Mucosa of stomach (tissue), 1 donor: ENCODE measurements around the gene POFUT1.

Source experiments
- H3K27me3 ChIP-seq: one replicate; pipeline ENCODE4 v1.7.0; 2013; ENCODE audit warnings: mild to moderate bottlenecking, low read length; ENCODE audit not compliant: control insufficient read depth, insufficient read depth
- H3K36me3 ChIP-seq: one replicate; pipeline ENCODE4 v1.7.0; 2013; ENCODE audit warnings: low read length; ENCODE audit not compliant: control insufficient read depth, insufficient read depth
- H3K4me1 ChIP-seq: one replicate; pipeline ENCODE4 v1.7.0; 2013; ENCODE audit warnings: mild to moderate bottlenecking, low read length; ENCODE audit not compliant: control insufficient read depth, insufficient read depth
- H3K4me3 ChIP-seq: one replicate; pipeline ENCODE4 v1.7.0; 2013; ENCODE audit warnings: low read length
- H3K9ac ChIP-seq: one replicate; pipeline ENCODE4 v1.7.0; 2013; ENCODE audit warnings: mild to moderate bottlenecking, low read length, moderate library complexity
- H3K9me3 ChIP-seq: one replicate; pipeline ENCODE4 v1.7.0; 2013; ENCODE audit warnings: mild to moderate bottlenecking, low read length, moderate library complexity; ENCODE audit not compliant: control insufficient read depth
- donor health status: Pancreatic carcinoma.

The POFUT1 gene

GRCh38 chr20:32204205-32205109, 3.2 kb upstream of the POFUT1 start:
- Histone ChIP-seq H3K4me3 (no peak overlapping the region), H3K9ac (peak overlapping the region; percentile 96), H3K36me3 (no peaks in the 10 kb centered on the region), H3K27me3 (no peaks in the 10 kb centered on the region), H3K4me1 (peaks cover 57% of the 10 kb centered on the region), H3K9me3 (no peaks in the 10 kb centered on the region)

- no peaks in the 10 kb centered on the region for H3K36me3 ChIP-seq
- H3K4me3 ChIP-seq, result no peak overlapping the region
- peak overlapping the region; percentile 96 for H3K9ac ChIP-seq
- H3K9me3 ChIP-seq, result no peaks in the 10 kb centered on the region
- H3K4me1 ChIP-seq, result peaks cover 57% of the 10 kb centered on the region
- no peaks in the 10 kb centered on the region for H3K27me3 ChIP-seq
These were observed 2.4 kb upstream of the POFUT1 start for GRCh38 chr20:32205110-32205842.

- no peaks in the 10 kb centered on the region for H3K27me3 ChIP-seq
- H3K4me3 ChIP-seq, result peak overlapping the region; percentile 81
- H3K36me3 ChIP-seq, result no peaks in the 10 kb centered on the region
- peaks cover 57% of the 10 kb centered on the region for H3K4me1 ChIP-seq
- no peaks in the 10 kb centered on the region for H3K9me3 ChIP-seq
- peak overlapping the region; percentile 96 for H3K9ac ChIP-seq
These were observed 1.6 kb upstream of the POFUT1 start for GRCh38 chr20:32205843-32206759.

DNA sequence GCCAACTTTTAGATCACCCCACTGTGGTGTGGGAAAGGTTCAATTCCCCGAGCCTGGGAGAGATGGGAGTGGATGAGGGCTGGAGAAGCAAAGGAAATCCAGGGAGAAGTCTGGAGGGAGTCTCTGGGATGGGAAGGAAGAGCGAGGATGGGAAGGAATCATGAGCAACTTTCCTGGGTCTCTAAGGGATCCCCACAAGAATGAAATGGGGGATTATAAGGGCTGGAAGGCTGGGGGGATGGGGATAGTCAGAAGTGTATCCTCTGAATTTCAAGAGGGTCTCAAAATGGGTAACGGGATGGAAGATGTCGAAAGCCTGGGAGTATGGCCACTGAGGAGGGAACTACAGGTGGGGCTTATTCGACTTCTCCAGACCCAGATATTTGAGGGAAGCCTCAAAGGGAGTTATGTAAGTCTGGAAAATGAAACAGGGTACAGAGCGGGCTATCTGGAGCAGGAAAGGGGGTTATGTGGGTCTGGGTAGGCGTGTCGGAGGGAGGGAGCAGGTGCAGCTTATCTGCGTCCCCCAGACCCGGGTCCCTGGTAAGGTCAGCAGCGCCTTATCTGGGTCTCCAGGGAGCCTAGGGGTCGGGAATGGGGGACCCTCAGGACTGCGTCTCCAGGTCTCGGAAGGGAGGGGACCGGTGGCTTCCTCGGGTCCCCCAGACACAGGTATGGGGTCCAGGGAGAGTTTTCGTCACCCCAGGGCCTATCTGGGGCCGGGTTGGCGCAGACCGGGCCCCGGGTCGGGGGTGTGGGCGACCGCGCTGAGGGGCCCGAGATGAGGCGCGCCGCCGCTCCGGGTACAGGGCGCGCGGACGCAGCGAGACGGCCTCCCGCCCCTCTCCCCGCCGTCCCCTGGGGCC, 687 bp upstream of the POFUT1 start:
- H3K4me3 ChIP-seq, result peak overlapping the region; percentile 81
- H3K9me3 ChIP-seq, result no peaks in the 10 kb centered on the region
- H3K36me3 ChIP-seq, result no peaks in the 10 kb centered on the region
- H3K4me1 ChIP-seq, result peaks cover 57% of the 10 kb centered on the region
- no peaks in the 10 kb centered on the region for H3K27me3 ChIP-seq
- peak overlapping the region; percentile 96 for H3K9ac ChIP-seq

GRCh38 chr20:32208499-32209154, 947 bp downstream of the POFUT1 start:
- H3K9ac ChIP-seq, result peak overlapping the region; percentile 97
- no peaks in the 10 kb centered on the region for H3K36me3 ChIP-seq
- H3K9me3 ChIP-seq, result no peaks in the 10 kb centered on the region
- H3K4me1 ChIP-seq, result peaks cover 42% of the 10 kb centered on the region
- peak overlapping the region; percentile 99 for H3K4me3 ChIP-seq
- H3K27me3 ChIP-seq, result no peaks in the 10 kb centered on the region

DNA sequence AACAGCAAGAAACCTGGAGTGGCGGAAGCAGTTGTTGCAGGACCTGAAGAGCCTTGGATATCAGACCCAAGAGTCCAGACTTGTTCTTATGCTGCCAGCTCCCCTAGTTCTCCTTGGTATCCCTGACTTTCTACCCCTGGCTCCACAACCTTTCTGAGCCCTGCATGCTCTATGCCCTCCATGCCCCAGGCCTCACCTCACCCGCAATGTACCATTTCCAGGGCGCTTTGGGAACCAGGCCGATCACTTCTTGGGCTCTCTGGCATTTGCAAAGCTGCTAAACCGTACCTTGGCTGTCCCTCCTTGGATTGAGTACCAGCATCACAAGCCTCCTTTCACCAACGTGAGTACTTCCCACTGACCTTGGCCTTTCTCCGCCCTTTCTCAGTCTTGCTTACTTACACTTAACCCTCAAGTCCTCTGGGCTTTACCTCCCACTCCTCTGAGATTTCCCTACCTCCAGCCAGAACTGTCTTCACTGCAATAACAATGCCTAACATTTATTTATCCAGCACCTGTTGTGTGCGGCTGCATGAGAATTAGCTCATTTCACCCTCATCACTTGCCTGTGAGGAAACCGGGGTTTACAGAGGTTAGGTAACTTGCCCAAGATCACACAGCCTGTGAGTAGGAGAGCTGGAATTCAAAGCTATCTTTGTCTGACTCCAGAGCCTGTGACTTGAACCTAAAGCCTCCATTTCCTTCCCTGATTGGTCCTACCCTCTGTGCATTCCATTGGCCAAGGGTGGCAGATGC, 2.3 kb downstream of the POFUT1 start:
- no peaks in the 10 kb centered on the region for H3K27me3 ChIP-seq
- H3K9me3 ChIP-seq, result no peaks in the 10 kb centered on the region
- H3K9ac ChIP-seq, result no peak overlapping the region
- no peak overlapping the region for H3K4me3 ChIP-seq
- H3K4me1 ChIP-seq, result peaks cover 28% of the 10 kb centered on the region
- H3K36me3 ChIP-seq, result no peaks in the 10 kb centered on the region

DNA sequence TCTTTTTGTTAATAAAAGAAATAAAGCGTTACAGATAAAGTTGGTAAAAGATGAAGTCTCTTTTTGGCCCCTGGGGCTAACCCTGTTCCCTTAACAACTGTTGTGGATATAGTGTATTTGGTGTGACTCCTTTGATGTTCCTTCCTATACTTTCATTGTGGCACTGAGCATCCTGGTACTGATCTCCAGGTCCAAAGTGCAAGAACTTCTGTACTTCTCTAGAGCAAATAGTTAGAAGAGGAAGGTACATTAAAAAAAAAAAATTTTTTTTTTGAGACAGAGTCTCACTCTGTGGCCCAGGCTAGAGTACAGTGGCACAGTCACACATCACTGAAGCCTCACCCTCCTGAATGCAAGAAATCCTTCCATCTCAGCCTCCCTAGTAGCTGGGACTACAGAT, 6.2 kb downstream of the POFUT1 start:
- Histone ChIP-seq H3K27me3 (no peaks in the 10 kb centered on the region), H3K4me3 (no peak overlapping the region), H3K36me3 (no peaks in the 10 kb centered on the region), H3K9ac (no peak overlapping the region), H3K4me1 (no peaks in the 10 kb centered on the region), H3K9me3 (no peaks in the 10 kb centered on the region)

DNA sequence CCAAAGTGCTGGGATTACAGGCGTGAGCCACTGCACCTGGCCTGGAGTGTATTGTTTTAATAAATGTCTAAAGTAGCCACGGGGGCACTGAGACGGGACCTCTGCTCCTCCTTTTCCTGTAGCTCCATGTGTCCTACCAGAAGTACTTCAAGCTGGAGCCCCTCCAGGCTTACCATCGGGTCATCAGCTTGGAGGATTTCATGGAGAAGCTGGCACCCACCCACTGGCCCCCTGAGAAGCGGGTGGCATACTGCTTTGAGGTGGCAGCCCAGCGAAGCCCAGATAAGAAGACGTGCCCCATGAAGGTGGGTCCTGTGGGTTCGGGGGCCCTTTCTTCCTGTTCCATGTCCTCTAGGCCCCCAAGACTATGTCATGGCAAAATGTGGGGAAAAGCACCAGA, 7.5 kb downstream of the POFUT1 start:
- no peak overlapping the region for H3K9ac ChIP-seq
- no peaks in the 10 kb centered on the region for H3K36me3 ChIP-seq
- no peaks in the 10 kb centered on the region for H3K4me1 ChIP-seq
- H3K9me3 ChIP-seq, result no peaks in the 10 kb centered on the region
- no peak overlapping the region for H3K4me3 ChIP-seq
- no peaks in the 10 kb centered on the region for H3K27me3 ChIP-seq

DNA sequence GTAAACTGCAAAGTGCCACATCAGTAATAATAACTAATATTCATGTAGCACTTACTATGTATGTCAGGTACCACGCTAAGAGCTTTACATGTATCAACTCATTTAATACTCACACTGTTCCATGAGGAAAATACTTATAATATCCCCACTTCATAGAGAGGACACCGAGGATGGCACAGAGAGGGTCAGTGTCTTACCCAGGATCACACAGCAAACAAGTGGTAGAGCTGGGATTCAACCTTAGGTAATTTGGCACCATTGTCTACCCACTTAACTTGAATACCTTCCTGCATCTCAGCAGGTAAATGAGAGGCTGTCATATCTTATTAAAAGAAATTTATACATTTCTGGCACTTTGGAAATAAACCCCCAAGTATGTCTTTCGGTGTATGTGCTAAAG, 8.0 kb downstream of the POFUT1 start:
- no peaks in the 10 kb centered on the region for H3K36me3 ChIP-seq
- H3K4me1 ChIP-seq, result no peaks in the 10 kb centered on the region
- no peak overlapping the region for H3K9ac ChIP-seq
- H3K27me3 ChIP-seq, result no peaks in the 10 kb centered on the region
- H3K9me3 ChIP-seq, result no peaks in the 10 kb centered on the region
- H3K4me3 ChIP-seq, result no peak overlapping the region
